SK-N-SH treated with all-trans-retinoic acid at 6 μM for 48 hours (cell line): ENCODE measurements around the gene SMYD4.

Source experiments
- ATAC-seq: fragments of 200-7000 bp; cut with Tn5 transposase; 3 replicates; pipeline ENCODE4 v1.9.1; 2020; ENCODE audit warnings: mild to moderate bottlenecking, moderate library complexity
- ARNTL ChIP-seq: fragments of 450-650 bp; formaldehyde crosslinking; IDR thresholded peaks from 2 replicates; pipeline ENCODE4 v1.5.0; 2020; ENCODE audit warnings: low read depth, mild to moderate bottlenecking, moderate library complexity, borderline replicate concordance
- BACH2 ChIP-seq: fragments of 250-450 bp; sonication (Bioruptor Pico); IDR thresholded peaks from 2 replicates; pipeline ENCODE4 v1.9.0; 2021; ENCODE audit warnings: mild to moderate bottlenecking, borderline replicate concordance
- CSDC2 ChIP-seq: fragments of 250-450 bp; sonication (Bioruptor Pico); IDR thresholded peaks from 2 replicates; pipeline ENCODE4 v1.5.0; 2020; ENCODE audit warnings: mild to moderate bottlenecking, moderate library complexity
- CSRNP3 ChIP-seq: fragments of 250-450 bp; sonication (Bioruptor Pico); IDR thresholded peaks from 2 replicates; pipeline ENCODE4 v1.5.1; 2021; ENCODE audit warnings: mild to moderate bottlenecking, moderate library complexity
- GLIS3 ChIP-seq: fragments of 250-450 bp; sonication (Bioruptor Pico); IDR thresholded peaks from 2 replicates; pipeline ENCODE4 v1.5.0; 2020; ENCODE audit warnings: mild to moderate bottlenecking, moderate library complexity
- ISL1 ChIP-seq: fragments of 250-450 bp; sonication (Bioruptor Pico); IDR thresholded peaks from 2 replicates; pipeline ENCODE4 v2.1.2; 2022; ENCODE audit warnings: mild to moderate bottlenecking, moderate library complexity
- OSR1 ChIP-seq: fragments of 250-450 bp; sonication (Bioruptor Pico); IDR thresholded peaks from 2 replicates; pipeline ENCODE4 v1.8.0; 2022; ENCODE audit warnings: moderate library complexity, mild to moderate bottlenecking, inconsistent platforms
- POU6F1 ChIP-seq: fragments of 250-450 bp; sonication (Bioruptor Pico); IDR thresholded peaks from 2 replicates; pipeline ENCODE4 v1.8.0; 2021; ENCODE audit warnings: low read depth, mild to moderate bottlenecking, moderate library complexity, borderline replicate concordance
- PPARA ChIP-seq: fragments of 250-450 bp; sonication (Bioruptor Pico); IDR thresholded peaks from 2 replicates; pipeline ENCODE4 v1.5.0; 2020; ENCODE audit warnings: mild to moderate bottlenecking, borderline replicate concordance
- RARB ChIP-seq: fragments of 250-450 bp; sonication (Bioruptor Pico); IDR thresholded peaks from 2 replicates; pipeline ENCODE4 v1.8.0; 2021; ENCODE audit warnings: mild to moderate bottlenecking, moderate library complexity
- SNAI2 ChIP-seq: fragments of 250-450 bp; sonication (Bioruptor Pico); IDR thresholded peaks from 2 replicates; pipeline ENCODE4 v1.5.0; 2020; ENCODE audit warnings: mild to moderate bottlenecking, moderate library complexity
- TCF4 ChIP-seq: fragments of 250-450 bp; sonication (Bioruptor Pico); IDR thresholded peaks from 2 replicates; pipeline ENCODE4 v1.8.0; 2021; ENCODE audit warnings: mild to moderate bottlenecking, moderate library complexity, borderline replicate concordance
- TOX ChIP-seq: fragments of 250-450 bp; sonication (Bioruptor Pico); IDR thresholded peaks from 2 replicates; pipeline ENCODE4 v1.8.0; 2021; ENCODE audit warnings: mild to moderate bottlenecking, moderate library complexity, borderline replicate concordance
- TSHZ2 ChIP-seq: fragments of 250-450 bp; sonication (Bioruptor Pico); IDR thresholded peaks from 2 replicates; pipeline ENCODE4 v1.5.0; 2020; ENCODE audit warnings: mild to moderate bottlenecking, moderate library complexity
- ZC3H10 ChIP-seq: fragments of 250-450 bp; sonication (Bioruptor Pico); IDR thresholded peaks from 2 replicates; pipeline ENCODE4 v1.5.1; 2021; ENCODE audit warnings: mild to moderate bottlenecking, moderate library complexity
- ZFP3 ChIP-seq: fragments of 250-450 bp; sonication (Bioruptor Pico); IDR thresholded peaks from 2 replicates; pipeline ENCODE4 v1.5.0; 2020; ENCODE audit warnings: mild to moderate bottlenecking, moderate library complexity
- ZFP30 ChIP-seq: fragments of 450-650 bp; formaldehyde crosslinking; IDR thresholded peaks from 2 replicates; pipeline ENCODE4 v1.5.0; 2022; ENCODE audit warnings: mild to moderate bottlenecking, moderate library complexity
- ZNF565 ChIP-seq: fragments of 450-650 bp; formaldehyde crosslinking; conservative IDR thresholded peaks from 2 replicates; pipeline ENCODE4 v1.5.0; 2020; ENCODE audit warnings: low read depth, mild to moderate bottlenecking, moderate library complexity
- ZNF70 ChIP-seq: fragments of 450-650 bp; formaldehyde crosslinking; IDR thresholded peaks from 2 replicates; pipeline ENCODE4 v1.5.0; 2020; ENCODE audit warnings: mild to moderate bottlenecking, moderate library complexity
- TF ChIP-seq, protein P1 (sequence below): fragments of 250-450 bp; sonication (Bioruptor Pico); IDR thresholded peaks from 2 replicates; pipeline ENCODE4 v1.8.0; 2020; ENCODE audit warnings: mild to moderate bottlenecking, moderate library complexity, borderline replicate concordance

SMYD4 gene

DNA sequence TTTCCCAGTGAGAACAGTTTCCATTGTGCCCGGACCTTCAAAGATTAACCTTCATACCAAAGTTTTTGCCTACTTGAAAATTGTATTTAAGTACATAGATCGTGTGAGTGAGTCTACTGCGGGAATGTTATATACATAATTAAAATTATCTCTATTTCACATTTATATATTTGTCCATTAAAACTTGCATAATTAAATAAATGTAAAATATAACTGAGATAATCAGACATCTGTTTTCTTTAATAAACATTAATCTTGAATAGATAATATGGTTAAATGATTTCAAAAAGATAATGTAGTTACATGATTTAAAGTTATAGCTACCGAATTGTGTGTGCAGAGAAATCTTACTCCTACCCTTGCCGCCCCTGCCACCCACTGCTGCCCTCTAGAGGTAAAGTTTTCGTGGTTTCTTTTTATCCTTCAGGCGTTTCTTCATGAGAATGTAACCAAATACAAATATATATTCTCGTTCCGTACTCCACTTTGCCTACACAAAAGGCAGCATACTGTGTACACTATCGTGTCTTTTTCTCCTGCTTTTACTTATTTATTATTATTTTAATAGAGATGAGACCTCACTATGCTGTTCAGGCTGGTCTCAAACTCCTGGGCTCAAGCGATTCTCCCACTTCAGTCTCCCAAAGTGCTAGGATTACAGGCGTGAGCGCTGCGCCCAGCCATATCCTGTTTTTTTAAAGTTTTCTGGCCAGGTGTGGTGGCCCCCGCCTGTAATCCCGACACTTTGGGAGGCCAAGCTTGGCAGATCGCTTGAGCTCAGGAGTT, 35.7 kb upstream of the SMYD4 start:
- TF ChIP-seq TCF4 (CRISPR knock-in tag) (peak; percentile 87), OSR1 (CRISPR knock-in tag) (no peak), ISL1 (CRISPR knock-in tag) (peak; percentile 75), SNAI2 (CRISPR knock-in tag) (no peak), PPARA (CRISPR knock-in tag) (no peak), POU6F1 (CRISPR knock-in tag) (no peak), ARNTL (CRISPR knock-in tag) (no peak), TOX (CRISPR knock-in tag) (no peak), TSHZ2 (CRISPR knock-in tag) (no peak), ZNF70 (CRISPR knock-in tag) (no peak), BACH2 (CRISPR knock-in tag) (no peak), RARB (CRISPR knock-in tag) (no peak), CSRNP3 (CRISPR knock-in tag) (no peak), ZNF565 (CRISPR knock-in tag) (no peak), ZFP3 (no peak), ZFP30 (CRISPR knock-in tag) (no peak)
- TF ChIP-seq, protein P1, sequence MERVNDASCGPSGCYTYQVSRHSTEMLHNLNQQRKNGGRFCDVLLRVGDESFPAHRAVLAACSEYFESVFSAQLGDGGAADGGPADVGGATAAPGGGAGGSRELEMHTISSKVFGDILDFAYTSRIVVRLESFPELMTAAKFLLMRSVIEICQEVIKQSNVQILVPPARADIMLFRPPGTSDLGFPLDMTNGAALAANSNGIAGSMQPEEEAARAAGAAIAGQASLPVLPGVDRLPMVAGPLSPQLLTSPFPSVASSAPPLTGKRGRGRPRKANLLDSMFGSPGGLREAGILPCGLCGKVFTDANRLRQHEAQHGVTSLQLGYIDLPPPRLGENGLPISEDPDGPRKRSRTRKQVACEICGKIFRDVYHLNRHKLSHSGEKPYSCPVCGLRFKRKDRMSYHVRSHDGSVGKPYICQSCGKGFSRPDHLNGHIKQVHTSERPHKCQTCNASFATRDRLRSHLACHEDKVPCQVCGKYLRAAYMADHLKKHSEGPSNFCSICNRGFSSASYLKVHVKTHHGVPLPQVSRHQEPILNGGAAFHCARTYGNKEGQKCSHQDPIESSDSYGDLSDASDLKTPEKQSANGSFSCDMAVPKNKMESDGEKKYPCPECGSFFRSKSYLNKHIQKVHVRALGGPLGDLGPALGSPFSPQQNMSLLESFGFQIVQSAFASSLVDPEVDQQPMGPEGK (CRISPR knock-in tag): no peak
- peak; percentile 63; the same call in 2 of the 3 replicates for ATAC-seq

GRCh38 chr17:1861391-1862010, 31.8 kb upstream of the SMYD4 start:
- TF ChIP-seq CSRNP3 (CRISPR knock-in tag) (no peak), ZFP30 (CRISPR knock-in tag) (no peak), ZFP3 (no peak), BACH2 (CRISPR knock-in tag) (no peak), PPARA (CRISPR knock-in tag) (no peak), CSDC2 (no peak), SNAI2 (CRISPR knock-in tag) (no peak), ZC3H10 (CRISPR knock-in tag) (no peak), GLIS3 (no peak), ARNTL (CRISPR knock-in tag) (no peak)
- TF ChIP-seq, protein P1 (CRISPR knock-in tag): no peak
- ATAC-seq: no peak
